HTR-8/SVneo (cell line): Measurements from ENCODE around the gene TP73.
A peak's percentile ranks its signal among the peaks of the same experiment; 100 is the strongest.

Experiments used
- DNase-seq: peaks from one replicate; pipeline ENCODE4 v3.0.0; 2011; ENCODE audit warnings: low spot score, mixed read lengths; ENCODE audit not compliant: insufficient read length
- FAIRE-seq: peaks from 2 replicates; lab custom pipeline; 2011; peaks lifted over from hg19 to GRCh38; lab: Jason Lieb, UNC

The TP73 gene

DNA sequence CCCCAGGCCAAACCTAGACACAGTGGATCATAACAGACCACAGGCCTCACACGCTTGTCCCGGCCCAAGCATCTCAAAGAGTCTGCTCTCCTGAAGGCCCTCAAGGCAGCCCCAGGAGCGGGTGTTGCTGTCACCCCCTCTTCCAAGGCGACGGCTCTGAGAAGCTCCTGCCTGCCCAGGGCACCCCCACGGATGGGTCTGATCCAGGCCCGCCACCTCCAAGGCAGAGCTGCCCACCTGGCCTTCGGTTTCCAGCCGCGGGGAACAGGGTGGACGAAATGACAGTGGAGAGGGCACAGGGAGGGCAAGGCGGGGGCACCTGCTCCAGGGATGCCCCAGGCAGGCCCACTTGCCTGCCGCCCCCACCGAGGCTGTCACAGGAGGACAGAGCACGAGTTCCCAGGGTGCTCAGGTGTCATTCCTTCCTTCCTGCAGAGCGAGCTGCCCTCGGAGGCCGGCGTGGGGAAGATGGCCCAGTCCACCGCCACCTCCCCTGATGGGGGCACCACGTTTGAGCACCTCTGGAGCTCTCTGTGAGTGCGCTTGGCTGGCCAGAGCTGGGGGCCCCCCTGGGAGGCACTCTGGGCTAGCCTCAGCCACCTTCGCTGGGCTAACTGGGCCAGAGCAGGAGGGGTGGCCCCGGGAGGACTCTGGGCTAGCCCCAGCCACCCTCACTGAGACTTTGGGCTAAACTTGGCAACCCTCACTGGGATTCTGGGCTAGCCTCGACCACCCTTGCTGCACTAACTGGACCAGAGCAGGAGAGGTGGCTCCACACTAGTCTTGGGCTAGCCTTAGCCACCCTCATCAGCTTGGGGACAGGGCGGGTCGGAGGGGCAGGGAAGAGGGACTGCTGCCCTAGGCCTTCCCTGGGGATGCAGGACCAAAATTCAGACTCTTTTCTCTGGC lies 29.8 kb downstream of the TP73 start:
- DNase-seq (no peak), FAIRE-seq (no peak)

DNA sequence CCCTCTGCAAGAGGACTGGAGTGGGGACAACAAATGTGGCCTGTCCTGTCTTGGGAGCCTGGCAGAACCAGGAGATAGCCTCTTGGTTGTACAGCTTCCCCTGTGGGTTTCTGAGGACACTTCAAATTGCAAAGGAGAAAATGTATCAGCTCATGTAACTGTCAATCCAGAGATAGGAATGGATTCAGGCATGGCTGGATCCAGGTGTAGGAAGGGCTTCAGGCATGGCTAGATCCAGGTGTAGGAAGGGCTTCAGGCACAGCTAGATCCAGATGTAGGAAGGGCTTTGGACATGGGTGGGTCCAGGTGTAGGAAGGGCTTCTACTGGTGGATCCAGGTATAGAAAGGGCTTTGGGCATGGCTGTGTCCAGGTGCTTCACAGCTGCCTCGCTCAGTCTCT lies 30.9 kb downstream of the TP73 start:
- FAIRE-seq (no peak), DNase-seq (no peak)

DNA sequence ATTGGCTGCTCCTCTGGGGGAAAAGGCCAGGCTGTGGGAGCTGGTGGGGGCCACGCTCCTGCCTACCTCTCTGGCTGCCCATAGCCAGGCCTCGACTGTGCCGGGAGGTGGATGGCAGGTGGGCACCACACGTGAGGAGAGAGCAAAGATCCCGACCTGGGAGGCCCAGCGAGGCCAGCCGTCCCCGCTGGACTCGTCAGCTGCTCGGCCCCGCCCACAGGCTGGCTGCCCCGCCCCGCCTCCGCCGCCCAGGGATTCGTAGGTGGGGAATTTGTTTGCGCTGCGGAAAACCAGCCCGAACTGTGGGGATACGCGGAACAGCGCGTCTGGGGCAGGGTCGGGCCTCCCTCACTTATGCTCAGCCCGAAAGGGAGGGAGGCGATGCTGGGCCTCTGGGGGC lies 31.7 kb downstream of the TP73 start:
- no peak for FAIRE-seq

DNA sequence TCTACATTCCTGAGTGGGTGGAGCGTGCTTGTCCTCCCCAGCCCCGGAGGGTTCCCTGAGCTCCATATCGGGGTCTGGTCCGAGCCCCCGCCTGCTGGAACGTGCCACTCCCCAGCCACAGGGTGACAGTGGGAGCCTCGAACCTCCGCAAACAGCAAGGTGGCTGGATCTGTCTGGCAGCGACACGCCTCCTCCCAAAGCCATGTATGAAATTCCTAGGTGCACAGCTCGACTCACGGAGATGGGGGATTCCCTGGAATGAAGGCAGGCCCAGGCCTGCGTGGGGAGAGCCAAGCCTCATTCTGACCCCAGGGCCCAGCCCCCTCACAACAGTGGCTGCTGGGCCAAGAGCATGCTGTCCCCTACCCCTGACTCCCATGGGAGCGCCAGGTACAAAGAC lies 32.9 kb downstream of the TP73 start:
- DNase-seq (no peak), FAIRE-seq (no peak)

More for the DNA sequence above, 31.7 kb downstream of the TP73 start:
- DNase-seq, result no peak

DNA sequence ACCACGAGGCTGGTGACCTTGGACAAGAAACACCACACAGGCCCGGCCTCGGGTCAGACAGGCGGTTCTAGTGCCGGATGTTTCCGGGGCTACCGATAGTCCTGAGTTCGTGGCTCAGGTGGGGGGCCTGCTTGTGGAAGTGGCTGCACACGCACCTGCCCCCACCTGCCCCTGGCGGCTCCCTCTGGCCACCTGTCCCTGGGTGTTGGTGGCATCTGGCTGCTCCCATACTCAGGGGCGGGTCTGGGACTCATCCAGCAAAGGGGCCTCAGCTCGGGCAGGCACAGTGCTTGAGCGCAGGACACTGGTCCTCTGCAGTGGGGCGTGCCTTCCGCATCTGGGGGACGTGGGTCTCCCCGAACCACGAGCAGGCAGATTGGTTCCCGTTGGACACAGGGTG lies 33.6 kb downstream of the TP73 start:
- FAIRE-seq (no peak), DNase-seq (no peak)

DNA sequence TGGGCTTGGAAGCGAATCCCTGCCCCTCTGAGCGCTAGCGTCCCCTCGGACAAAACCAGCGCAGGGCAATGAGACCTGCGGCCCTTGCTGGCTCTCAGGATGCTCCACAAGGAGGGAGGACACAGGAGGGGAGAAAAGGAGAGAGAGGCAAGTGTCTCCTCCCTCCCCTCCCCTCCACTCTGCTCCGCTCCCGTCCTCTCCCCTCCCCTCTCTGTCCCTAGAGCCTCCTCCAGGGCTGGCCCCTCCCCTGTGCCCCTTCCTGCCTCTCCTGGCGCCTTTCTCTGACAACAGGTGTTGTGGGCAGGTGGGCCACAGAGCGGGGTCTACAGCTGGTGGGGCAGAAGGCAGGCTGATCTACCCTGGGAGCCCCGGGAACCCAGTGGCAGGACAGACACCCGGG lies 35.2 kb downstream of the TP73 start:
- no peak for FAIRE-seq
- DNase-seq, result no peak

DNA sequence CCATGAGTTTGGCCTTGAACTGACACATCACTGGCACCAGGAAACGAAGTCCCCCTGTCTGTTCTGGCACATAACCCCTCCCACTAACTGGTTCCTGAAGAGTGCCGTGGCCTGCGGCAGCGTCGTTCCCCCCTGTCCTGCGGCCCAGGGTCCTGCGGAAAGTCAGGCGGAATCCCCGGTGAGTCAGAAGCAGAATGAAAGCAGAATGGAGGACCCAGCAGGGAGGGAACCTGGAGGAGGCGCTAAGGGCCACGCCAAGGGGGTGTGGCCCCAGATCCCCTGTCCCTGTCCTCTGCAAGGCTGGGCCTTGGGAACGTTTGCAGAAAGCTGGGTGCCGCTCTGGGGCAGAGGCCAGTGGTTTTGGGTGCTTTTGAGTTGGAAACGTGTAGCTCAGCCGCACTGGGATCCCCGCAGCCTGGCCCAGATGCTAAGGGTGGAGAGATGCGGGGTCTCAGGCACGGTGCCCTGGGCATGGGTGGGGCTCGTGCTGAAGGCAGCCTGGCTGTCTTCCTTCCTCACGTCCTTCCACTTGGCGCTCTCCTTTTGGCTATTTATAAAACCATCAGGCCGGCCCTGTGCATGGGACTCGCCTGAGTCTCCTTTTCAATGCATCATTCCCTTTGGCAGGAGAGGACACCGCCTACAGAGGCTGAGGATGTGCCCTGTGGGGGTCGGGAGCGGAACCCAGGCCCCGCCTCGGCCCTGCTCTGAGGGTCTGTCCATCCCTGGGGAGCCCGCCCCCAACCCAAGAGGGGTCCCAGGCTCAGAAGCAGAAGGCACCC lies 36.2 kb downstream of the TP73 start:
- no peak for FAIRE-seq
- DNase-seq, result no peak

DNA sequence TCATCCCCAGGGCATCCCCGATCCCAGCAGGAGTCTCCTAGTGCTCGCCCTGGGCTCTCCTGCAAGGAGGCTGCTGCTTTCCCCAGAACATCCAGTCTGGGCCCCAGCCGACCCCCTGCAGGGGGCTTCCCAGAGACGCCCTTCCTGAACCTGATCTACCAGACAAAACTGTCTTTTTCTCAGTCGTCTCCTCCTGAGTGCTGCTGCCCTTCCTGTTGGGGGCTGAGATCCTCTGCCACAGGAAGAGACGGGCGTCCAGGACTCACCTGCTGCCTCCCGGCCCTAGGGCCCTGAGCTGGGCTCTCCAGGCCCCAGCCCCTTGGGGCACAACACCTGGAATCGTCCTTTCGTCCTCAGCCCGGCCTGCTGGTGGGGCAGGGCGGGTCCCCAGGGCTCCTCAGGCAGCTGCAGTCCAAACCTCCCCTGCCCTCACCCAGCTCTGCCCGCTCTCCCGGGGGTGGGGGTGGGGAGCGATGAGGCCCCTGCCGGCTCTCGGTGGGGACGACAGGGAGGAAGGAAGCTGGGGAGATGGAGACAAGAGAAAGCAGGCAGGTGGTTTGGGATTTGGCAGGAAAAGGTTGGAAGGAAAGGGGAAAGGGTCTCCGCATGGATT lies 36.9 kb downstream of the TP73 start:
- DNase-seq (no peak), FAIRE-seq (no peak)

DNA sequence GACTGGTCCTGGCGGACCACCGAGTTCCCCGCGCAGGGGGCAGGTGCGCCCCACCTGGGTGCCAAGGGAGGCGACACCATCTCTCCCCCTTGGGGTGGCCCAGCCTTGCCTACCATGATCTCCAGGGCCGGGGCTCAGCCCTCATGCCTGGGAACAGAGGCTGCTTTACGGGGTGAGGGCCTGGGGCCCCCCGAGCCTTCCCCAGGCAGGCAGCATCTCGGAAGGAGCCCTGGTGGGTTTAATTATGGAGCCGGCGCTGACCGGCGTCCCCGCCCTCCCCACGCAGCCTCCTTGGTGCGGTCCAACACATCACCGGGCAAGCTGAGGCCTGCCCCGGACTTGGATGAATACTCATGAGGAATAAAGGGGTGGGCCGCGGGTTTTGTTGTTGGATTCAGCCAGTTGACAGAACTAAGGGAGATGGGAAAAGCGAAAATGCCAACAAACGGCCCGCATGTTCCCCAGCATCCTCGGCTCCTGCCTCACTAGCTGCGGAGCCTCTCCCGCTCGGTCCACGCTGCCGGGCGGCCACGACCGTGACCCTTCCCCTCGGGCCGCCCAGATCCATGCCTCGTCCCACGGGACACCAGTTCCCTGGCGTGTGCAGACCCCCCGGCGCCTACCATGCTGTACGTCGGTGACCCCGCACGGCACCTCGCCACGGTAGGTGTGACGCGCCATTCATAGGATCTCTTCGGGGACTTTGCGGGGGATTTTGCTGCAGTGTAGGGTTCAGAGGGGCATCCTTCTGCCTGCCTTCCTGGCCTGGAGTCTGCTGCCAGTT lies 38.2 kb downstream of the TP73 start:
- no peak for DNase-seq
- FAIRE-seq, result no peak

DNA sequence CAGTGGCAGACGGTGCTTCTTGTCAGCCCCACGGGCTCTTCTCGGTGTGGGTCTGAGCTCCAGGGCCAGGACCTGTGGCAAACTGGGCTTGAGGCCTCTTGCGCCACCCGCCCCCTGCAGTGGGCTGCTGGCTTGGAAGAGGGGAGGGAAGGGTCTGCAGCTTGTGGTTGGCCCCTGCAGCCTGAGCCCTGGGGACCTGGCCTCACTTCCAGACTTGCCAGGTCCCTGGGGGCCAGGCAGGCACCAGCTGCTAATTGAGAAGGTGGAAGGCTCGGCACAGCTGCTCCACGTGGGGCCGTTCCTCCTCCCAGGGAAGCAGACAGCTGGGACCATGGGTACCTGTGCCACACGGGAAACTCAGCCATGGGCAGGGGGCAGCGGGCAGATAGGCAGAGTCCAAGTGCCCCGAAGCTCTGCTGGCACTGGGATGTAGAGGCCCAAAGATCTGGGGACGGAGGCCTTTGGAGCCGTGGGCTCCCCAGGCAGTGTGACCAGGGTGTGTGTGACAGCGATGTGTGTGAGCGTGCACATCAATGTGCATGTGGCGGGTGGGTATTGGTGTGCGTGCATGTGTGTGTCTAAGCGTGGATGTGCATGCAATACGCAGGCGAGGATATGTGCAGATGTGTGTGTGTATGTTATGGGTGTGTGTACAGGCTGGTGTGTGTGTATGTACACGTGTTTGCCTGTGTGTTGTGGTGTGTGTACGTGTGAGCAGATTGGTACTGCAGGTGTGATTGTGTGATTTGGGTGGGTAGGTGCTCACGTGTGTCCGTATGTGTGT lies 39.3 kb downstream of the TP73 start:
- FAIRE-seq (peak; percentile 86), DNase-seq (no peak)

DNA sequence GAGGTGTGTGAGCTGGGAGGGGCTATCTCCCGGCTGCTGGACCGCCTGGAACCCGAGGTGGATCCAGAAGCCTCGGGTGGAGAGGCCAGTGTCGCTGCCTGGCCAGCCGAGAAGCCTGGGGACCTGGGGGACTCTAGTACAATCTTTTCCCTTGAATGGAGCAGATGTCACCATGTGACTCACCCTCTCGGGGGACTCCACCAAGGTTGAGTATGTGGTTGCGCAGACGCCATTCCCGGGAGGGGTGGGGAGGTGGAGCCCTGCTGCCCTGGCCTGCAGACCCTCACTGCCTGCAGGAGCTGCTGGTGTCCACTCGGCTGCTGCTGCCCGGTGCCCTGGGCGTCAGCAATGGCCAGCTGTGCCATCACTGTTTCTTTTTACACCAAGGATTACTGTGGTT lies 40.3 kb downstream of the TP73 start:
- FAIRE-seq (no peak), DNase-seq (no peak)

DNA sequence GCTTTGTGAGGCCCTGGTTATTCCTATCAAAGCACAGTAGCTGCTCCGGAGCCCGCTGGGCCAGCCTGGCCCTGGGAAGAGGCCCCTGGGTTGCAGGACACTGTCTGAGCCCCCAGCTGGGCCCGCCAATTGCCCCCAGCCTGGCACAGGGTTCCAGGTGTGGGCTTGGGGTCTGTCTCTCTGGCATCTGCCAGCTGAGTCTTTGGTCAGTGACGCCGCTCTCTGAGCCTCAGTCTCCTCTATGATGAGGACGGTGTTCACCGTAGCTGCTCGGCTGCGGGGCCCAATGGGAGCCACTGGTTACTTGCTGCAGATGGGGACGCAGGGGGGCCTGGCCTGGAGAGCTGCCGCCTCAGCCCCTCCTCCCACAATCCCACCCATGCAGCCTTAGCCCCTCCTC lies 41.0 kb downstream of the TP73 start:
- DNase-seq (no peak), FAIRE-seq (no peak)

DNA sequence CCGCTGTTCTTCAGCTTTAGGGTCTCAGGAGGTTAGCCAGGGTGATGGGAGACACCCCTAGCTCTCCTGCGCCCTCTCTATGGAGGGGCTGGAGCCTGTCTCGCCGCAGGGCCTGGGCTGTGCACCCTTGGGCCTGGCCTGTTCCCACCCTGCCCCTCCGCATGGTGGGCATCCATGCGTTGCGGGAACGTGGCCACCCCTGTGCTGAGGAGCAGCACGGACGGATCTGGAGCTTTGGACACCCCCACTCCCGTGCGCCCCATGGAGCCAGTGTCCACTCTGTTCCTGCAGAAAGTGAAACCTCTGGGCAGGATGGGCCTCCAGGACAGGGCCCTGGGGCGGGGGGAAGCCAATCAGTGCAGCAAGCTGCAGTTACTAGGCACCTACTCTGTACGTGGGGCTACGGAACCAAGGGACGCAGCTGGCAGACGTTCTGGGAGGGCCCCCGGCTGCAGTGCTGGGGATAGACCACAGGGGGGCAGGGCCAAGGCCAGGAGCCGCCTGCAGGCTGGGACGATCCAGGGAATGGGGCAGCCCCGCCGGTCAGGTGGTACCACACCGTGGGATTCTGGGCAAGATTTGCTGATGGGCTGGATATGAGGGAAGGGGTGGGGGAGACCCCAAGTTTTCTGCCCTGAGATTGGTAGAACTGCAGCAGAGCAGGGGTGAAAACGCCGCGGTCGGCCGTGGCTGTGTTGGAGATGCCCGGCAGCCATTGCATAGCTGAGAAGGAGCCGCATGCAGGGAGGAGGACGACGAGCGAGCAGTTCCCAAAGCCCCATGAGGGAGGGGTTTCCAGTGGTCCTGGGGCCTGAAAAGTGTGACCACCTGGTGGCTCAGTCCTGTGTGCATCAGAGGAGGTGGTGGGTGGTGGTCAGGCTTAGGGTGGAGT lies 43.3 kb downstream of the TP73 start:
- DNase-seq, result peak; percentile 46
- peak; percentile 46 for FAIRE-seq

DNA sequence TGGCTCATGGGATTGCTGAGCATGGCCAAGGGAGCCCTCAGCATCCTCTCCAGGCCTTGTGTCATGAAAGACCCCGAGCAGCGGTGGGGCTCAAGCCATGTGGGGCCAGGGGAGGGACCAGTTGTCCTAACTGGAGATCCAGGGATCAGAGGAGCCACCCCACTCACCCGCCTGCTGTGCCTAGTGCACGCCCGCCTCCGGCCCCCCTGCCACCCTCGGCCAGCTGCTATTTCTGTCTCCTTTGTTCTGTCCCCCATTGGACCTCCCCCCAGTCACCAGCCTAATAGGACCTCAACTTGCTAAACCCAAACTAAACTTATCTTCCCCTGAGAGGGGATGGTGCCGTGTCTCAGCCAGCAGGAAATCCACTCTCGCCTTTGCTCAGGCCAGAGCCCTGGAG lies 44.4 kb downstream of the TP73 start:
- FAIRE-seq (no peak), DNase-seq (no peak)

DNA sequence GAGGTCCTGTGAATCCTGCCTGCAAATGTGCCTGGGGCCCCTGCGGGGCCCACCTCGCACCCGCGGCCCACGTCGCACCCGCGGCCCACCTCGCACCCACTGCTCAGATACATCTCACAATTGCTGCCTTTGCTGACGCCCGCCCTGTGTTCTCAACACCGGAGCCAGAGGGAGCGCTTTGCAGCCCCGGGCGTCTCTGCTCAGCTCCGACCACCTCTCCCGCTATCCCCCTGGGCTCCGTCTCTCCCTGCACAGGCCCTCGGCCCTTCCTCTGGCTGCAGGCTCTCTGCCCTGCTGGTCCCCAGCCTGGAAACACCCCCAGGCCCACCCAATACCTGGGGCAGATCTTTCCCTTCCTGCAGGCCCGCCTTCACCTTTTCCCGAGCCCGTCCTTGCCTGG lies 44.8 kb downstream of the TP73 start:
- FAIRE-seq (no peak), DNase-seq (no peak)

DNA sequence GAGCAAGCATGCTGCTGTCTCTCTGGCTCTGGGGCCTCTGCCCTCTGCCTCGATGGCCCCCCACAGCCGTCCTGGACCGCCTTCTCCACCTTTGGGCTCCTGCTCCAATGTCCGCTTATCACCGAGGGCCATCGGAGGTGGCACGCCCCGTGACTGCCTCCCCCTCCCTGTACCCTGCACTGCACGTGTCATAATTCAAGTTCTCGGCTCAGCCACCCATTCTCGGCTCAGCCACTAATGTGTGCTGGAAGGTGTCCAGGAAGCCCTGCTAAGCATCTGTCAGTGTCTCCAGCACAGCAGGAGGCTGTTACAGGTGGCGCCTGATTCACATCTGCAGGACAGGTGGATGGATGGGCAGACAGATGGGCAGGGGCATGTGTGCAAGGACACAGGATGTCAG lies 45.5 kb downstream of the TP73 start:
- FAIRE-seq (no peak), DNase-seq (no peak)

DNA sequence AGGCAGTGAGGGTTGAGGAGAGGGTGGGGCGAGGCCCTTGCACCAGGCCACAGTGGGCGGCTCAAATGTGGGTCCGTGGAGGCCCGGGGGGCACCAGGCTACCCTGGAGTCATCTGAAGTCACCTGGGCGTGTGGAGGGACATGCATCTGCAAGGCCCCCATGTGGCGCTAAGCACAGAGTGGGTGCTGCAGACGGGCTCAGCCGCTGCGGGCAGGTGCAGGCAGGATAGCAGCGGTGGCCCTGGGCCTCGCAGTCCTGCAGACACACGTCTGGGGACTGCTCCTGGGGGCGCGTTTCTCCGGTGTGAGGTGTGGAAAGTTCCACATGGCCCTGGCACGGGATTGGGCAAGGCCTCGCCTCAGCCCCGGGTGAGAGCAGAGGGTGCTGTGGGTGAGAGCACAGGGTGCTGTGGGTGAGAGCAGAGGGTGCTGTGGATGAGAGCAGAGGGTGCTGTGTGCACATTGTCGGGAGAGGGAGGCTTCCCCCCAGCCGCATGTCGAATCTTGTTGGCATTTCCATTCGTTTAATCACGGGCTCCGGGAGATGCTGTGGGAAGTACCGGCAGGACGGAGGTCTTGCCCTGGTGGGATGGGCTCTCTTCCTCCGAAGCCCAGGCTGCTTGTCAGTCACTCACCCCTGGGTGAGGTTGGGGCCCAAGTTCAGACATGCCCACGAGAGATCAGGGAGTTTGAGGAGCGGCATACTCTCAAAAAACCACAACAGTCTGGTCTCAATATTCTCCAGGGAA lies 46.5 kb downstream of the TP73 start:
- FAIRE-seq, result no peak
- no peak for DNase-seq

DNA sequence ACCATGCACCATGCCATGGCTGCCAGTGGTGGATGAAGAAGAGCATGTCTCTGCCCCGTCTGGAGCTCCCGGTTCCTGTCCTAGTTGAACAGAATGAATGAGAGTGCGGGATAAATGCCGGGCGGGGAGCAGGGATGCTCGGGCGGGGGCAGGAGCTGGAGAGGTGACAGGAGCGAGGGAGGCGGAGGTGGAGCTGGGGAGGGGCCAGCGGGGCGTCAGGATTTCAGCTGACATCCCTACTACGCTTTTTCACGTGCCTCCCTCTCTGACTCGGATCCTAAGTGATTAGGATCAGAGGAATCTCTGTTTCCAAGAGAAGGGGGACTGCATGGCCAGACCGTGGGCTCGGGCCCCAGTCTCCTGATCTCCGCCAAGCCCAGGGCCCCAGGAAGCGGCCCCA lies 47.3 kb downstream of the TP73 start:
- no peak for FAIRE-seq
- DNase-seq, result no peak
